Endothelial cell (in vitro differentiated cells): ENCODE measurements around the gene COL19A1. TPM values are rescaled to one million over a fixed set of nuclear protein-coding genes. Genes with fewer than 3 reads are reported as not detected.
A peak's percentile ranks its signal among the peaks of the same experiment; 100 is the strongest.
"Not testable (repeated sequence)": the region's sequence is repeated elsewhere in the genome, so short reads cannot be mapped to it uniquely, and the experiment has no call there.

Source experiments
- DNase-seq: peaks from one replicate; pipeline ENCODE4 v3.0.0; 2021; ENCODE audit warnings: low spot score
- H3K27ac Mint-ChIP-seq: one replicate; pipeline ENCODE4 v1.8.0; 2021; ENCODE audit warnings: mixed read lengths, inconsistent platforms; ENCODE audit not compliant: unreplicated experiment
- H3K27me3 Mint-ChIP-seq: one replicate; pipeline ENCODE4 v1.8.0; 2021; ENCODE audit warnings: mild to moderate bottlenecking, moderate library complexity, mixed read lengths, inconsistent platforms; ENCODE audit not compliant: unreplicated experiment
- H3K36me3 Mint-ChIP-seq: one replicate; pipeline ENCODE4 v1.8.0; 2021; ENCODE audit warnings: mild to moderate bottlenecking, low read depth, mixed read lengths, inconsistent platforms; ENCODE audit not compliant: unreplicated experiment
- H3K4me1 Mint-ChIP-seq: one replicate; pipeline ENCODE4 v1.8.0; 2021; ENCODE audit warnings: mild to moderate bottlenecking, mixed read lengths, inconsistent platforms; ENCODE audit not compliant: unreplicated experiment
- H3K4me3 Mint-ChIP-seq: one replicate; pipeline ENCODE4 v1.8.0; 2021; ENCODE audit warnings: mild to moderate bottlenecking, mixed read lengths, inconsistent platforms; ENCODE audit not compliant: unreplicated experiment
- H3K9me3 Mint-ChIP-seq: one replicate; pipeline ENCODE4 v1.8.0; 2021; ENCODE audit warnings: mixed read lengths, inconsistent platforms; ENCODE audit not compliant: unreplicated experiment
- total RNA-seq: library from RNA; stranded (reverse); fragmentation: NEBNext Ultra II Directional; extraction: Animal tissue kit (Norgen Biotek cat#: 25700); gene quantifications from one replicate; pipeline ENCODE4 v1.2.1, GENCODE V29; 2021; ENCODE audit not compliant: unreplicated experiment
- TF ChIP-seq, protein P1 (sequence below): fragments of 200-600 bp; sonication (generic); IDR thresholded peaks from one replicate; pipeline ENCODE4 v1.5.0; 2021; ENCODE audit warnings: antibody characterized with exemption; ENCODE audit not compliant: unreplicated experiment

COL19A1 gene
- total RNA-seq, 1 donor from 2014 or later: 0.33 TPM

DNA sequence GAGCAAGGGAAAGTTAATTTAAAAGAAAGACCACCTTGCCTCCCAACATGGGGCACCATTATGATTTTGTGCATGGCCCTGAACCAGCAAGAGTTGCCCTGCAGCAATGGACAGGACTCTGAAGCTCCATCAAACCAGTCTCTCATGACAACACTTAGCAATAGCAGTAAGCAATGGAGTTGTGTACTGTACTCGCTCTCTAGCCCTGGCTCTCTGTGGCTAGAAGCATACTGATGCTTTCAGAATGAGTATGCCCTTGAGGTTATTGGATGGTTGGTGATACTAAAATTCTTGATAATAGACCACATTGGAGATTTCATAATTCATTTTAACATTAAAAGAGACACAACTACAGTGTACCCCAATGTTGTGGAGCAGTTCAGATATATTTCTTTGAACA is 46.3 kb upstream of the COL19A1 start:
- H3K27ac Mint-ChIP-seq: no peak overlapping the region
- no peak for DNase-seq
- H3K36me3 Mint-ChIP-seq: peaks cover 3% of the 10 kb centered on the region
- no peaks in the 10 kb centered on the region for H3K9me3 Mint-ChIP-seq
- TF ChIP-seq, protein P1, sequence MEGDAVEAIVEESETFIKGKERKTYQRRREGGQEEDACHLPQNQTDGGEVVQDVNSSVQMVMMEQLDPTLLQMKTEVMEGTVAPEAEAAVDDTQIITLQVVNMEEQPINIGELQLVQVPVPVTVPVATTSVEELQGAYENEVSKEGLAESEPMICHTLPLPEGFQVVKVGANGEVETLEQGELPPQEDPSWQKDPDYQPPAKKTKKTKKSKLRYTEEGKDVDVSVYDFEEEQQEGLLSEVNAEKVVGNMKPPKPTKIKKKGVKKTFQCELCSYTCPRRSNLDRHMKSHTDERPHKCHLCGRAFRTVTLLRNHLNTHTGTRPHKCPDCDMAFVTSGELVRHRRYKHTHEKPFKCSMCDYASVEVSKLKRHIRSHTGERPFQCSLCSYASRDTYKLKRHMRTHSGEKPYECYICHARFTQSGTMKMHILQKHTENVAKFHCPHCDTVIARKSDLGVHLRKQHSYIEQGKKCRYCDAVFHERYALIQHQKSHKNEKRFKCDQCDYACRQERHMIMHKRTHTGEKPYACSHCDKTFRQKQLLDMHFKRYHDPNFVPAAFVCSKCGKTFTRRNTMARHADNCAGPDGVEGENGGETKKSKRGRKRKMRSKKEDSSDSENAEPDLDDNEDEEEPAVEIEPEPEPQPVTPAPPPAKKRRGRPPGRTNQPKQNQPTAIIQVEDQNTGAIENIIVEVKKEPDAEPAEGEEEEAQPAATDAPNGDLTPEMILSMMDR: no peak
- H3K4me3 Mint-ChIP-seq: no peak overlapping the region
- no peaks in the 10 kb centered on the region for H3K27me3 Mint-ChIP-seq
- H3K4me1 Mint-ChIP-seq: peaks cover 20% of the 10 kb centered on the region

DNA sequence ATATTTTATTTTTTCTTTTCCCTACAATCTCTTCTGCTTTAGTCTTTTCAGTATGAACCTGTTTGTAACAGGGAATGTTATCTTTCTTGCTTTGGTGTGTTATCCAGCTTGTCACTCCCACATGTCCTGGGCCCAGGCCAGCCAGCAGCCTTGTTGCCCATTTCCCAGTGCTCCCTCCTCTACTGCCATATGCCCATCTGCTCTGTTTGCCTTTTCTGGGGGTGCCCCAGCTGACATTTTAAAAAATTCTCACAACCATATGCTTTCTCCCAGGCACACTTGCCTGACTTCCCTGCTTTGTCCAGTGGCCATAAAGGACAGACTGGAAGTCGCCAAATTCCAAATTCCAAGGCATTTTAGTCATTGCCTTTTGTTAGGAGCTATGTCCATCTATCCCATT is 45.9 kb upstream of the COL19A1 start:
- Mint-ChIP-seq H3K9me3 (no peaks in the 10 kb centered on the region), H3K4me1 (peaks cover 16% of the 10 kb centered on the region), H3K36me3 (peaks cover 3% of the 10 kb centered on the region), H3K27ac (no peak overlapping the region), H3K27me3 (no peaks in the 10 kb centered on the region), H3K4me3 (peak overlapping the region; percentile 13)
- DNase-seq: no peak
- TF ChIP-seq, protein P1: no peak

DNA sequence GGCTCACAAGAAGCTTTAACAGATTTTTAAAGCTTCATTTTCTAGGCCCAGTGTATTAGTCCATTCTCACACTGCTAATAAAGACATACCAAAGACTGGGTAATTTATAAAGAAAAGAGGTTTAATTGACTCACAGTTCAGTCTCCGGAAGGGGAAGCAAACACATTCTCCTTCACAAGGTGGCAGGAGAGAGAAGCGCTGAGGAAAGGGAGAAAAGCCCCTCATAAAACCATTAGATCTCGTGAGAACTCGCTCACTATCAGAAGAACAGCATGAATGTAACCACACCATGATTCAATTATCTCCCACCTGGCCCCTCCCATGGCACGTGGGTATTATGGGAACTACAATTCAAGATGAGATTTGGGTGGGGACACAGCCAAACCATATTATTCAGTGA is 42.0 kb upstream of the COL19A1 start:
- H3K4me3 Mint-ChIP-seq, H3K27ac Mint-ChIP-seq, H3K36me3 Mint-ChIP-seq, DNase-seq, H3K9me3 Mint-ChIP-seq, H3K27me3 Mint-ChIP-seq: not testable (repeated sequence)
- H3K4me1 Mint-ChIP-seq: peaks cover 11% of the 10 kb centered on the region

DNA sequence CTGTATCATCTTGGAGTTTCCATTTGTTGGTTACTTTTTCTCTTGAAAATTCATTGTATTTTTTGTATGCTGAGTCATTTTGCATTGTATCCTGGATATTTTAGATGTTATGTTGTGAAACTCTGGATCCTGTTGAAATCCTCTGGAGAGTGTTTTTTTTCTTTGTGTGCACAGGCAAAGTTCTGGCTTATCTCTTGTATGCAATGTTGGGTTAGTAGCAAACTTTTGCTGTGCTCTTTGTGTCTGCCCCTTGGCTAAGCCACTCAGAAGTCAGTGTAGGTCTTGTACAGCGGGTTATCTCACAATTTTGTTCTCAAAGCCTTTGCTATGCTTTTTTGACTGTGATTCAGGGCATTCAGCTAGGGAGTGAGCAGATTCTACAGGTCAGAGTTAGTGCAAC is 40.5 kb upstream of the COL19A1 start:
- Mint-ChIP-seq H3K27ac (no peak overlapping the region), H3K9me3 (no peaks in the 10 kb centered on the region), H3K4me1 (peaks cover 11% of the 10 kb centered on the region)

DNA sequence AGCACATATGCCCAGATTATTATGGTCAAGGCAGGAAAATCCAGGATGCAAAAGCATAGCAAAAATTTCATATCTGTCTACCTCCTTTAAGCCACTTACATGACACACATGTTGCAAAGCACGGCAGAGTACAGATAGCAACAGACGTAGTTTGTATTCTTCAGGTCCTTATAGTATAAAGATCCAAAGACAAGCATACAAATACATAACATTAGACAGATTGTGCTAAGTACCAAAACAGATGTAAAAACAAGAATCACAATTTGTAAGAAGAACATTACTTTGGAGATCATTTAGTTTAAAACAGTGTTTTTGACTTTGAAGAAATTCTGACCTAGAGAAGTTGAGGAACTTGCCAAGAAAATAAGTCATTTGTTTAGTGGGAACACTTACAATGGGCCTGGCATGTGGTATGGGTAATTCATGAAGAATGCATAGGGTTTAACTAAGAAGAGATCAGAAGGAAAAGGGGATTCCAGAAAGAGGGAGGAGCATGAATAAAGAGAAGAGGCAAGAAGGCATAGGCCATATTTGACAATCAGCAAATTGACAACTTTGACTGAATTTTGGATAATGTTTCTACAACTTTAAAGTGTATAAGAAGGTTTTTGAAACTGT is 39.0 kb upstream of the COL19A1 start:
- no peaks in the 10 kb centered on the region for H3K36me3 Mint-ChIP-seq

More for the DNA sequence above, 40.5 kb upstream of the COL19A1 start:
- Mint-ChIP-seq H3K4me3 (no peak overlapping the region), H3K36me3 (no peaks in the 10 kb centered on the region), H3K27me3 (no peaks in the 10 kb centered on the region)
- no peak for DNase-seq
- TF ChIP-seq, protein P1: no peak

More for the DNA sequence above, 39.0 kb upstream of the COL19A1 start:
- H3K27me3 Mint-ChIP-seq: no peaks in the 10 kb centered on the region
- TF ChIP-seq, protein P1: no peak
- no peak overlapping the region for H3K27ac Mint-ChIP-seq
- H3K4me3 Mint-ChIP-seq: no peak overlapping the region
- peaks cover 11% of the 10 kb centered on the region for H3K4me1 Mint-ChIP-seq
- no peaks in the 10 kb centered on the region for H3K9me3 Mint-ChIP-seq
- DNase-seq: no peak
